OCI-M2 (cell line): ENCODE measurements around the gene RPS6KA2.

Source experiments
- DNase-seq: peaks from one replicate; lab custom pipeline; 2025; ENCODE audit not compliant: unreplicated experiment; lab: John Stamatoyannopoulos, UW

Gene RPS6KA2

DNA sequence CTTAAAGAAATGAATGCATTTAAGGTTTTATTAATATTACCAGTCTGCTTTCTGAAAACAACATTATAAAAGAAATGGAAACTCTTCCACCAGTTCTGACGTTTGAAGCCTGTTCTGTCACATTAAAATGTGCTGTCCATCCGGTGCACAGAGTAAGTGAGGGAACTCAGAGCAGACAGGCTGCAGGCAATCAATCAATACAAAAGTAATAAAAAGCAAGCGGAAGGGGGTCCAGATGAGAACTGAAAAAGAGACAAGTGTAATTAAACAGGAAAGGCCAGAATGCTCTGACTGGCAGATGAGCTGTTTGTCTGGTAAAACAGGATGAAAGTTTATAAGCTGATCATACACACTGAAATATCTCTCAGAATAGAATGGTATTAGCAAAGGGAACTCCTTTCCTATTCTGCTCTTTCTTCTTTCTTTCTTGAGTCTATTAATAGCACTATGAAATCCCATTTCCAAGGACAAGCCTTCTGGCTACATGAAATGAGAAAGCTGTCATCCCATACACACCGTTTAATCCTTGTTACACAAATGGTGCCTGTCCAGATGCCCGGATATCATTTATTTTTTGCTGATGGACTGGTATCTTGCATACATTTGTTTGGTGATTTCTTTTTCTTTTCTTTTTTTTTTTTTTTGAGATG, 134.8 kb downstream of the RPS6KA2 start:
- no peak for DNase-seq

DNA sequence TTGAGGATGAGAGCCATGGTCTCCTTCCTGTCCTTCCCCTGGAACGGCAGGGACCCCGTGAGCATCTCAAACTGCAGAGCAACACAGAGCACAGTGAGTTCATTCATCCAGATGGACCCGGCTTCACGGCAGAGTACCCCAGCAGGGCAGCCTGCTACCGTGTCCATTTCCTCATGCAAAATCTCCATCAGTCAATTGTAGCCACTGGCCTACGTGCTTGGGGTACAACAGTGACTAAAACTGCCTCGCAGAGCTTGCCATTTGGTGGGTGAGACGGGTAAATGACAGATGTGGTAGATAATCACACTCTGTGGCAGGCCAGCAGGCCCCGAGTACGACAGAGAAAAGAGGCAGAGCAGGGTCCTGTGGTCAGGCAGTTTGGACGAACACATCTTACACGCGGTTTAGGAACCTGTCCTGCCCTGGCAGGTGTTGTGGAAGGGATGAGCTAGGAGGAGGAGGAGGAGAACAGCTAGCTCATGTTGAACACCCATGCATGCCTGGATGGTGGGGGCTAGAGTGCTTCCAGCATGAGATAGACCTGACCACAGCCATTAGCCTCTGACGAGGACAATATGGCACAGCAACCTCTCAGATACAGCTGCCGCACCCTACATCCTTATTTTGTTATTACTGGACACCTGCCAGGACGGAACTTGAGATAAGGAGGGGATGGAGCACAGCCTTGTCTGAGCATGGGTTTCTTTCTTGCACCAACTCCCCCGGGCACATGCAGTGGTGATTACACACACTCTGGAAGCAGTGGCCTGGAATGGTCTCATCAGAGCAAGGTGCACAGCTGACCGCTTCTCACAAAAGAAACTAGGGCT, 136.2 kb downstream of the RPS6KA2 start:
- no peak for DNase-seq

DNA sequence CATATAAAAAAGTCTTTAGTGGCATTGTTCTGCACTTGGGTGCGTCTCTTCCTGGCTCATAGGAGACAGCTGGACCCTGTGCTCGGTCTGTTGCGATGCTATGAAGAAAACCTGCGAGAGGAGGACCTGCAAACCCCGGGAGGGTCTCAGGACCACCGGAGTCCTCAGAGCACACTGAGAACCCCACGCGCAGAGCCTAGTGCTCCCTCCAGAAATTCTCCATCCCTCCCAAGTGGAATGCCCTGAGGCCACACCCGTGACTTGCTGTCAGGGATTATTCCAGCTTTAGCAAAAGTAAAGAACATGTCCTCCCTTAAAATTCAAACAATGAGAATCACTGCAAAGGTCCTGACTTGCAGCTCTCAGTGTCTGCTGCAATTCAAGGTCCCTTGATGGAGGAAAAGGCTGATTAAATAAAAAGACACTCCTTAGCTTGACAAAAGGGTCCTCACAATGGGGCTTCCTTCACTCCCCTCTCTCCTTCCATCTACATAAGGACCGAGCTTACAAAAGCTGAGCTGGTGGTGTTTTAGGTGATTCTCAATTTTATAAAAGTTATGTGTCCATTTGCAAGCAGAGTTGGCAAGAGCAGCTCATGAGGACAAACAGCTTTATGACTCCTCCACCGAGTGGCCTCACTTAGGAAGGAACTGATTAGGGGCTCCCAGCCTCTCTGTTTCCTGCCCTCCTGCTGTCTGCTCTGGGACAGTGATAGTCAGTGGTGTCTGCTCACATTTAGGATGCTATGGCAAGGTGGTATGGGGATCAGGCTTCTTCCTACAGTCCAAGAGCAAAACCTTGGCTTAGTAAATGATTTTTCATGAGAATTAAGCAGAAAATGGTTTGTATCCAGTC, 137.5 kb downstream of the RPS6KA2 start:
- DNase-seq = no peak

DNA sequence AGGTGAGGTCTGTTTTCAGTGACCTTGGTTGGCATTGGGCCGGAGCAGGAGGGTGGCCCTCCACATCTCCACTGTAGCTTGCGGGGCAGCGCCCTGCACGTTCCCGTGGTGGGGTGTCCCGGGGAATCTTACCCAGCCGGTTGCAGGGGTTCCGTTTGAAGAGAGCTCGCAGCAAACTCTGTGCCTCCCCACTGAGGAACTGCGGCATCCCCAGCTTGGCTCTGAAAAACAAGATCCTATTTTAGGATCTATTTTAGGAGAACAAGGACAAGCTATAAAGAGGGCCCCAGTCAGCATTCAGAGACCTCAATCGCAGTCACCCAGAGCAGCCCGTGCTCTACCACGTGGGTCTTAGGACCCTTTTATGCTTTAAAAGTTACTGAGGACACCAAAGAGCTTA, 138.3 kb downstream of the RPS6KA2 start:
- DNase-seq = no peak

DNA sequence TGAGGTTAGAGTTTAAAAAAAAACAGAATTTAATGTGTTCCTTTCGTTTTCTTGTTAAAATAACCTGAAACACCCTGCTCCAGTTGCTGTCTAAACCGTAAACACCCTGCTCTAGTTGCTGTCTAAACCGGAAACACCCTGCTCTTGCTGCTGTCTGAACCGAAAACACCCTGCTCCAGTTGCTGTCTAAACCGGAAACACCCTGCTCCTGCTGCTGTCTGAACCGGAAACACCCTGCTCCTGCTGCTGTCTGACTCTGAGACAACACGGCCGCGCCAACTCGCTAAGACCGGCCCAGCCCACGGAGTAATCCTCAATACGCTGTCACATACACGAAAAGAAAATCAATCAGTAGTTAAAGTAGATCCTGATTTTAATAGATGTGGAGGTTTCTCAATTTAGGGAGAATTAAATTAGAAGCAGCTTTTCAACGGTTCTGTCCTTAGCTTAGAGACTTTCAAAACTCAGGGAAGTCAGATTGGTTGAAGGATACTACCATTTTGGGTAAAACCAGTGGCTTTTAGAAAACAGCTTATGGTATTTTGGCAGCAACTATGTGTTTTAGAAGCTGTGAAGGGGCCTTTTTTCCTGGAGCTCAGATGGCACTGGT, 138.9 kb downstream of the RPS6KA2 start:
- DNase-seq = no peak

DNA sequence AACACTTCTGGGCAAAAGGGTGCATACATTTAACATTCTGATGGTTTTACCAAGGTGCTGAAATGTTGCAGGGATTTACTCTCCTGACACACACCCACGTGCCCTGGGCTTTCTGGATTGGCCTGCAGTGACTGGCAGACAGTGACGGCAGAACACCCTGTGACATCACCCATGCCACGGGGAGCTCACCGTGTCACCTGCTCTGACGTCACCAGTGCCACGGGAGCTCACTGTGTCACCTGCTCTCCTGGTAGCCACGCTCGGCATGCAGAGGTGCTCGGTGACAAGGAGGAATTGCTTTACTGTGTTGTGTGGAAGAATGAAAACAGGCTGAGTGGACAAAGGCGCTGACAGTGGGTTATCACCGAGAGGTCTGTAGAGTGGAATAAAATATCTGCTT, 139.9 kb downstream of the RPS6KA2 start:
- no peak for DNase-seq

DNA sequence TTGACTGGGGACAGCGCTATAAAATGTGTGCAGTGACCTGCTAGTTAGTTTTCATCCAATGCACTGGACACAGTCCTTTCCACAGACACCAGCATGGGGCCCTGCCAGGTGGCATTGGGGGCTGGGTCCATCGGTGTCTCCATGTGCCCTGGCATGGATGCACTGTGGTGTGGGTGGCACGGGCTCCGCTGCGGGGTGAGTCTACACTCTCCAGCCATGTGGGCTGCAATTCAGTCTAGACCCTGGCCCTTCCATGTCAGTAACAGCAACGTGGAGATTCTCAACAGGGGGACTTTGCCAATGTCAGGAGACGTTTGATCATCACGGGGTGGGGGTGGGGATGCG, 140.5 kb downstream of the RPS6KA2 start:
- no peak for DNase-seq

DNA sequence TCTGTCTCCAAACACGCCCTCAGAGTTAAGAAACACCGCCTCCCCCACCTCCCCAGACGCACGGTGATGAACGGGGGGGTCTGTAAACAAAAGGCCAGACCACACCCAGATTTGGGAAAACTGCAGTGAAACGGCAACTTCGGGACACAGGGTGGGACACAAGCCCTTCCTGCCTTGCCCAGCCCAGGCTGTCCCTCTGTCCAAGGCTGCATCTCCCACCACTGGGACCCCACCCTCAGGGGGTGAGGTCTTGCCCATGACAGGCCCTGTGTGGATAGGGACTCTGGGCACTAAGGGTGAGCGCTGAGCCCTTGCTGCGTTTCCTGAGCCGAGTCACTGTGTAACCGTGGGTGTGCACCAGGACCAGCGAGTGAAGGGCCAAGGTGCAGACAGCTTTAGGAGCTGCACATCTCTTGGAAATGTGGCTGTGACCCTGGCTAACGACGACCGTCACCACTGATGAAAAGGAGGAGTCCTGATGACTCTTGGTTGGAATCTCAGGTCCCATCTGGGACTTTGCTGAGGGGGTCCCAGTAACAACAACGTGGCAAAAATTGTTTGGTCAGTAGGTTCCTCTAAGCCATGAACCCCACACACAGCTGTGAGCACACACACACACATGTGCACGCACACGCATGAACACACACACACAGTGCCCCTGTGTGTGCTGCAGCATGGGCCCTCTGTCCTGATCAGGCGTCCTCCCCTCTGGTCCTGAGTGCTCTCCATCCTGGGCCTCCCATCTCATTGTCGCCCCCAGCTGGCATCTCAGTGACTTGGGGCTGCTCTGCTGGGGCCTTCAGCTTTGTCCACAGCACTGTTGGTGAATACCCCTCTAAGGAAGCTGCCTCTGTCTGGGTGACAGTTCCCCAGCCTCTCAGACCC, 141.2 kb downstream of the RPS6KA2 start:
- no peak for DNase-seq

DNA sequence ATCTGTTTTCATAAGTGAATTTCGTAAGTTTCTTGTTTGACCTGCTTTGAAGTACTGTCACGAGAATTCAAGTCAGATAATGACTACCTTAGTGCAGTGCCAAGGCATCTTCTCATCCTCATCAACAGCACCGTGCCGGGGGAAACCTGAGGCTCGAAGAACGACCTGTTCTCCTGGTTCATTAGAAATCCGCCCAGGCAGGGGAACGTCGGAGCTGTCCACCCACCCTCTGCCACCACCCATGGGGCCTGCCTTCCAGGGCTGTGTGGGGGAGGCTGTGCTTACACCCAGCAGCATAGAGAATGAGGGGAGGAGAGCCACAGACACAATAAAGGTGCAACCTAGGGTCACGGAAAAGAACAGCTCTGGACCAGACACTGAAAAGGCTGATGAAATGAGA, 142.2 kb downstream of the RPS6KA2 start:
- no peak for DNase-seq

DNA sequence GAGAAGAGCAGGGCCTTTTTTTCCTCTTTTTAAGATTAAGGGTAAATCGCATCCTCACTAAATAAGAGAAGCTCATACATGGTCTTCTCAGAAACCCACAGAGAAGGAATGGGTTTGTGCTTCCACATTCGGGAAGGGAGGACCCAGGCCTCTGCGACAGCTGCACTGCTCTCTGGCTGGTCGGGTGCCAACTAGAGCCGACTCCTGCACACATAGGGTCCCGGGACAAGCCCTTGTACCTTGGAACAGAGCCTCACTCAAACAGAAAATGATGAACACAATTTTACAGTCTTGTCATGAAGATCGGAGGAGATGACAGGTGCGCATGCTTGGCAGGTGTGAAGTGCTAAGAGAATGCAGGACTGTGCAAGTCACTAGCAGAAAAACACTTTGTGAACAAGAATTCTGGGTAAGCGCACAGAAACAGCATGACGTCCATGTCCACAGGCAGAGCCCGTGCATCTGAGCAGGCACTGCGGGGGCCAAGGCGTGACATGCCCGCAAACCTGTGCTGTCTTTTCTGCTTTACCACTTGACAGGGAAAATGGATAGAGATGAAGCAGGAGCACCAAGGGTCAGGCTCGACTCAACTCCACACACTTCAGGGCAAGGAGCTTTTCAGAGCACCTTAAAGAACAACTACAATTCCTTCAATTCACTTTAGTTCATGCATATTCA, 143.3 kb downstream of the RPS6KA2 start:
- DNase-seq = no peak

DNA sequence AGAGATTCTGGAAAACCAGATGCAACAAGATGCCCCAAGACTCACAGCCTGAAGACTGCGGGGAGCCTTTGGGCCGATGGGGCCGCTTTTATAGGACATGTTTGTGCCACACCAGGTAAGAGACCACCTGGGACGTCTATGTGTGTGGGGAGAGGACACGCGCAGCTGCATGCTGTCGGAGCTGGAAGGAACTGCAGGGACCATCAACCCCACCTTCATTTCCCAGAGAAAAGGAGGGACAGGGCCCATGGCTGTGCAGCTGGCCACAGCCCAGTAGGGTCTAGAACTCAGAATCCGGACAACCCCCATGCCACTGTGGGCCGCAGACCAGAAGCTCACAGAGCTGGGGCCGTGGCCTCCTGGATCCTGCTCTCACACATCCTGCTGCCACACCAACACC, 144.0 kb downstream of the RPS6KA2 start:
- DNase-seq = no peak

DNA sequence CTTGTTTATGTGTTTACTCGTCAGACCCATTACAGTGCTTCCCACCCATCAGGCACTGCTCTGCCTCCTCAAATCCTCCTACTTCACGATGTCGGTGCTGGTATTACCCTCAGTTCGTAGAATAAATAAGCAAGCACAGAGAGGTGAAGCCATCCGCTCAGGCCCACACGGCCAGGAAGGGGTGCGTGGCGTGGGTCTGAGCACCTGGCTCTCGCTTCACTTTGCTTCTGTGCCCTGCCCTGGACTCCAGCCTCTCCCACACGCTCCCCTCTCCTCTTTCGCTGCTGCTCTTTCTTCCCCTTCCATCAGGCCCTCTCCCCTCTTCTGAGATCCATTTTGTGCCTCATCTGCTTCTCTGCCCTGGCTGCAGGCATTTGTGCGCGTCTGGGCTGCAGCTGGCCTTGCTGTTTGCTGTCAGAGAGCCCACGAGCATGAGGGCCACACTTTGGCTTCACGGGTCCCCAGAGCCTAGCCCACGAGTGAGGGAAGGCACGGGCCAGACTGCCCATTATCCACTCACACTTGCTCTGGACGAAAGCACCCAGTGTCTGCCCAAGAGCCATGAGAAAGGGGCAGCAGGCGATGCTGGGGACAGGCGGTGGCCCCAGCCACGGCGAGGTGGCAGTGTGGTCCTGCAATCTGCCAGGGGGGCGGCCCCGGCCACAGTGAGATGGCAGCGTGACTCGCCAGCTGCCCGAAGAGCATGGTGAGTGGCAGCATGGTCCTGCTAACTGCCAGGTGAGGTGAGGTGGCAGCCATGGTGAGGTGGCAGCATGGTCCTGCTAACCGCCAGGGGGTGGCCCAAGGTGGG, 148.1 kb downstream of the RPS6KA2 start:
- no peak for DNase-seq

DNA sequence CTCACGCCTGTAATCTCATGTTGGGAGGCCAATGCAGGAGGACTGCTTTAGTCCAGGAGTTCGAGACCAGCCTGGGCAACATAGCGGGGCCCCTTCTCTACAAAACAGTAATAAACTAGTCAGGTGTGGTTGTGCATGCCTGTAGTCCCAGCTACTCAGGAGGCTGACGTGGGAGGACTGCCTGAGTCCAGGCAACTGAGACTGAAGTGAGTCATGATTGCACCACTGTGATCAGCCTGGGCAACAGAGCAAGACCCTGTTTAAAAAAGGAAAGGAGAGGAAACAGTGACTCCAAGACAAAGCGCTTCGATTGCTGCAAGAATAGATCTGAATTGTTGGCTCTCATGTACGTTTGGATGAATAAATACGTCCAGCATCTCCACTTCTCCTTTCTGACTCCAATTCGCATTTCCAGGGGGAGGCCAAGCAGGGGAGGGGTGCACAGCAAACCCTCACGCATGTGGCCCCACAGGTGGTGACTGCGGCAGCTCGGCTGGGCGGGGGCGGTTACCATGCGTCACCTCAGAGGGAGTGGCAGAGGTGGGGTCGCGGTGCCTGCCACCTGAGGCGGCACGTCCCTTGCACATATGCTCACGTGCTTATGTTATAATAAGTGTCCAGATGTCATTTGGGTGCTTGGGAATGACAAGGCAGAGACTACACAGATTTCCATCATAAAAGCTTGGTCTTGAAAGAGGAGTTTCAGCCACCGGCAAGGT, 149.2 kb downstream of the RPS6KA2 start:
- DNase-seq = no peak

DNA sequence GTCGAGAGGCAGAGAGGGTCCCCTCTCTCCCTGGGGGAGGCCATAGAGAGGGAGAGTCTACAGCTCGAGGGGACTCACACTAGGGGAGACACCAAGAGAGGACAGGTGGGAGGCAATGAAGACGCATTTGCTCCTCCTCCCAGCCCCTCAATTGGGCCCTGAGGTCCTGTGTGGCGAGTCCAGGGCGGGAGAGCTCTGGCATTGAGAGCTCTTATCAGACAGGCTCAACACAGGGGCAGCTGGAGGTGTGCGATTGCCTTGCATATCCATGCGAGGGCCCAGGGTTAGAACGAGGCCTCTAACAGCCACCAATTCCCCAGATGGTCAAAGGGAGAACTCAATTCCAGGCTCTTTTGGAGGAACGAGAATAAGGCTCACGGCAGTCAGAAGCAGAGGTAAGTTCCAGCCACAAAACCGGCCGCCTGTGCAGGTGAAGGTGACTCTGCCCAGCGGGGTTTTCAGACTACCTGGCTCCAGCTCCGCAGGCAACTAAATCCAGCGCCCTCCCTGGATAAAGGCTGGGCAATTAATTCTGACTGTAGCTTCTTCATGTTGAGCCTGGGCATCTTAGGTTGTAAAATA, 150.3 kb downstream of the RPS6KA2 start:
- no peak for DNase-seq

DNA sequence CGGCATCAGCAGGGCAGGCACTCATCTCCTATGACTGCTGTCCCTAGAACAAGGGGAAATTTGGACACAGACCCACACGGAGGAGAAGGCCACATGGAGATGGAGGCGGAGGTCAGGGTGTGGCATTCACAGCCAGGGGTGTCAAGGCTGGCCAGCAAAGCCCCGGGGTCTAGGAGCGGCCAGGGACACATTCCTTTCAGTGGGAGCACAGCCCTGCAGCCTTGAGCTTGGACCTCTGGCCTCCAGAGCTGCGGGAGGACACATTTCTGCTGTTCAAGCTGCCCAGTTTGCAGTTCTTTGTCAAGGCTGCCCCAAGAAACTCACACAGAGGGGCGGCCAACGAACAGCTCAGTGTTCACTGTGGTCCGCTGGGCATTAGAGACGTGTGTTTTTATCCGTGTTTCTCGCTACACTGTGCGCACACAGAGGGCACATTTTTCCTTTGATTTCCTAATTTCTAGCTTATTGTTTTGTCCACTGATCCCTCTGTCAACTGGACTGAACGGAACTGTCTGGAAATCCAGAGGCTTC, 150.9 kb downstream of the RPS6KA2 start:
- DNase-seq = no peak

DNA sequence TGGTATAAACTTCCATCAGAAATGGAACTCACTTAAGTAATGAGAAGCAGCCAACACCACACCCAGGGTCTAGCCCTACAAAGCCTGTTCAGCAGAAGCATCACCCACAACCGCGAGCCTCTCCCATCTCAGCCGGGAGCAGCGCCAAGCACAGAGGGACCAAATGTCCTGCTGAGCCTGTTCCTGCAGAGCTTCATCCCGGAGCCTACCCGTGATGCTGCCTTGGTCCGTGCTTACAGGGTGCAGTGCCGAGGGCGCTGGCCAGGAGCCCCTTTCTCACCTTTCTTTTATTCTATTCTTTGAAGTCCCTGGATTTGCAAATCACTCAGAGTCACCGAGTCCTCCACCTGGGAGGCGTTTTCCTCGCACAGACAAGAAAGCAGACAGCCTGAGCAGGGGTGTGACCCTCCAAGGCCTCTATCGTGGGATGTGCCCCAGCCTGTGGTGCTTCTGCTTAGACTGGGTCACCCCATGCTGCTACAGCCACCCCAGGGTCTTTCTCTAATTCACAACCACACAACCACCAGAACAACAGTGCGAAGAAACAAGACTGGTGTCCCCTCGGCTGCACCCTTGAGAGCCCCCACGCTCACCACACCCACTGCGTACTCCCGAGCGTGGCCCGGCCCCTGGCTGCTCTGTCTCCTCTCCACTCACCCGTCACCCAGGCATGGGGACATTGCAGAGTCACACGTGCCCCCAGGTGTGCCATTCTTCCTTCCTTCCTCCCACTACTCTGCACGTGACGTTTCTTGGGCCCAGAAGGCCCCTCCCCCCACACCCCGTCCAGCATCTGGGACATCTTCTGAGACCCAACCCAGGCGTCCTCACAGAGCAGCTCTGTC, 152.1 kb downstream of the RPS6KA2 start:
- DNase-seq = no peak
